Measurements from ENCODE around the gene VEGFC. TPM values are rescaled to one million over a fixed set of nuclear protein-coding genes. Genes with fewer than 3 reads are reported as not detected.

Gene VEGFC
- total and polyA plus RNA-seq, 2 donors (not counting 1 experiment from before 2014, with no cell fraction given), result not detected

DNA sequence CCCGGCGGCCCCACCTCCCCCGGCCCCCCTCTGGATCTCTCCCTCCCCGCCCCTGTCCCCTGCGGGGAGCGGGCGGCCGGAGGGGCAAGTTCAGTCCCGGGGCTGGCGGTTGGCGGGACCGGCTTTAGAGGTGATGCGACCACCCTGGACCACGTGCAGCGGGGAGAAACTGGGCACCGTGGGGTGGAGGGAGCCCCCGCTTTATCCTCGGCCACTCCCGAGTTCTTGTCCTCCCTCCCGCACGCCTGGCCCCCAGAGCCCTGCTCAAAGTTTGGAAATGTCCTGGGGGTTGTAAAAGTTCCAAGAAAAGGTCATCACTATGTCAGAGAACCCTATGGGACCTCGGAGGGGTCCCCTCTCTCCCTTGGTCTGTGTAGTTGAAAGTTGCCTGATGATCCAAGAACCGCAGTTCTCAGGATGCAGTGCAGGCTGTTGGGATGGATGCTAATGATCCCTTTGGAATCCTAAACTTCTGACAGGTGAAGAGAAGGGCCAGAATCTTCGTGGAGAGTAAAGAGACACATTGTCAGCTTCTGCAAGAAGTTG, 411 bp upstream of the VEGFC start:
- Histone ChIP-seq H2AFZ (ENCODE audit: insufficient read depth, low read depth, low read length, poor library complexity, severe bottlenecking) (no peak overlapping the region), H3K36me3 (replicated peaks in 1 of 2; ENCODE audit: control extremely low read depth in 1 of 2, control insufficient read depth in 1 of 2, extremely low read depth in 1 of 2, insufficient read depth in 2 of 2, low read length in 1 of 2) (no peaks in the 10 kb centered on the region), H3K27ac (ENCODE audit: low read length in 2 of 2) (no peak overlapping the region), H3K4me3 (ENCODE audit: control extremely low read depth in 1 of 5, extremely low read depth in 1 of 5, insufficient read depth in 1 of 5, low read depth in 2 of 5, low read length in 4 of 5) (no peak overlapping the region), H3K4me1 (ENCODE audit: control insufficient read depth in 2 of 2, insufficient read depth in 2 of 2, low read length in 2 of 2) (peaks cover 6 to 9% of the 10 kb centered on the region in 2 donors), H4K20me1 (ENCODE audit: control insufficient read depth, insufficient read depth, low read length, poor library complexity, severe bottlenecking) (no peaks in the 10 kb centered on the region), H3K4me2 (replicated peaks; ENCODE audit: low read depth, low read length, poor library complexity, severe bottlenecking) (no peak overlapping the region), H3K27me3 (replicated peaks in 1 of 4; ENCODE audit: control extremely low read depth in 1 of 4, control insufficient read depth in 3 of 4, insufficient read depth in 4 of 4, low read length in 3 of 4) (peaks cover 0 to 17% (median 11%) of the 10 kb centered on the region in 4 experiments), H3K79me2 (ENCODE audit: control insufficient read depth, insufficient read depth, low read length) (no peaks in the 10 kb centered on the region), H3K9ac (ENCODE audit: low read length) (no peak overlapping the region), H3K9me3 (ENCODE audit: control extremely low read depth in 1 of 3, control insufficient read depth in 2 of 3, insufficient read depth in 1 of 3, low read length in 2 of 3) (no peaks in the 10 kb centered on the region)
- TF ChIP-seq EZH2 (IDR thresholded peaks at IDR 0.05; ENCODE audit: borderline replicate concordance, insufficient read depth, low read depth, low read length, poor library complexity, severe bottlenecking), result no peak
- TF ChIP-seq, protein P1, sequence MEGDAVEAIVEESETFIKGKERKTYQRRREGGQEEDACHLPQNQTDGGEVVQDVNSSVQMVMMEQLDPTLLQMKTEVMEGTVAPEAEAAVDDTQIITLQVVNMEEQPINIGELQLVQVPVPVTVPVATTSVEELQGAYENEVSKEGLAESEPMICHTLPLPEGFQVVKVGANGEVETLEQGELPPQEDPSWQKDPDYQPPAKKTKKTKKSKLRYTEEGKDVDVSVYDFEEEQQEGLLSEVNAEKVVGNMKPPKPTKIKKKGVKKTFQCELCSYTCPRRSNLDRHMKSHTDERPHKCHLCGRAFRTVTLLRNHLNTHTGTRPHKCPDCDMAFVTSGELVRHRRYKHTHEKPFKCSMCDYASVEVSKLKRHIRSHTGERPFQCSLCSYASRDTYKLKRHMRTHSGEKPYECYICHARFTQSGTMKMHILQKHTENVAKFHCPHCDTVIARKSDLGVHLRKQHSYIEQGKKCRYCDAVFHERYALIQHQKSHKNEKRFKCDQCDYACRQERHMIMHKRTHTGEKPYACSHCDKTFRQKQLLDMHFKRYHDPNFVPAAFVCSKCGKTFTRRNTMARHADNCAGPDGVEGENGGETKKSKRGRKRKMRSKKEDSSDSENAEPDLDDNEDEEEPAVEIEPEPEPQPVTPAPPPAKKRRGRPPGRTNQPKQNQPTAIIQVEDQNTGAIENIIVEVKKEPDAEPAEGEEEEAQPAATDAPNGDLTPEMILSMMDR (IDR thresholded peaks at IDR 0.05), result no peak
- DNase-seq, result no peak
- ChIA-PET POLR2A (no interaction called here), CTCF (no interaction called here)
- WGBS (ENCODE audit: insufficient coverage), result 25% methylated on average over 19 of the region's 24 CpGs
- intact Hi-C loops (cut with micrococcal nuclease), result no loop called here
- no peak for ATAC-seq (ENCODE audit: low read depth)
- H3K9me3 Mint-ChIP-seq (ENCODE audit: insufficient read depth), result no peaks in the 10 kb centered on the region
- peaks cover 55% of the 10 kb centered on the region for H3K27me3 Mint-ChIP-seq
- H3K4me3 Mint-ChIP-seq, result peak overlapping the region; percentile 60
- peaks cover 11% of the 10 kb centered on the region for H3K4me1 Mint-ChIP-seq
- no peak overlapping the region for H3K27ac Mint-ChIP-seq

DNA sequence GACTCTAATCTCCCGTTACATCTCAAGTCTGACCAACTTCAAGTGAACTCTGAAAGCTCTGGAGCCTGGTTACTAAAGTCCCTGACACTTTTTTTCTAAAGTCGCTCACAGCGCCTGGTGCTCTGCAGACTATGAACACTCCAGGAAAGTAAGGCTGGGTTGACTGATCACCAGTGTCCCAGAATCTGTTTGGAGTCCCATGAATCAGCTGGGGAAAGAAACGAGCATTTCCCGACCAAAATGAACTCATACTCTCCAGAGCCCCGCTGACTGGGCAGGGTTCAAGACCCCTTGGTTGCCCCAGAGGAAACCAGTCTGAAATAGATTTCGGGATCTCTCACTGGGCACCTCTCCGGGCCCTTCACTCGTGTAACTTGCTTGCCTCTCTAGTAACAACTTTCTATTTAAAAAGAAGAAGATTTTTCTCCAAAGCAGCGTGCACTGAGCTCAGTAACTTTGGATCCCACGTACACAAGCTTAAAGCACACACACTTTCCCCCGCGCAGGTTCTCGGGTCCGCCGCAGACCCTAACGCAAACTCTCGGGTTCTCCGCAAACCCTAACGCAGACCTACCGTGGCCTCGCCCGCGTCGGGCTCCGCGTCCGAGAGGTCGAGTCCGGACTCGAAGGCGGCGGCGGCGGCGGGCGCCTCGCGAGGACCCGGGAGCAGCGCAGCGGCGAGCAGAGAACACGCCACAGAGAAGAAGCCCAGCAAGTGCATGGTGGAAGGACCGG, 964 bp downstream of the VEGFC start:
- Mint-ChIP-seq H3K4me1 (peaks cover 11% of the 10 kb centered on the region), H3K9me3 (ENCODE audit: insufficient read depth) (no peaks in the 10 kb centered on the region), H3K4me3 (peak overlapping the region; percentile 30), H3K27ac (no peak overlapping the region), H3K27me3 (peaks cover 54% of the 10 kb centered on the region)
- no peaks in the 10 kb centered on the region for H3K79me2 ChIP-seq (ENCODE audit: control insufficient read depth, insufficient read depth, low read length)
- no peak for DNase-seq
- POLR2A ChIA-PET, result no interaction called here
- no peak overlapping the region for H3K9ac ChIP-seq (ENCODE audit: low read length)
- no peak overlapping the region for H3K4me3 ChIP-seq (ENCODE audit: control extremely low read depth in 1 of 5, extremely low read depth in 1 of 5, insufficient read depth in 1 of 5, low read depth in 2 of 5, low read length in 4 of 5)
- 12% methylated on average over 45 of the region's 45 CpGs for WGBS (ENCODE audit: insufficient coverage)
- peaks cover 6 to 9% of the 10 kb centered on the region in 2 donors for H3K4me1 ChIP-seq (ENCODE audit: control insufficient read depth in 2 of 2, insufficient read depth in 2 of 2, low read length in 2 of 2)
- H2AFZ ChIP-seq (ENCODE audit: insufficient read depth, low read depth, low read length, poor library complexity, severe bottlenecking), result peak overlapping the region; percentile 27
- H3K36me3 ChIP-seq (replicated peaks in 1 of 2; ENCODE audit: control extremely low read depth in 1 of 2, control insufficient read depth in 1 of 2, extremely low read depth in 1 of 2, insufficient read depth in 2 of 2, low read length in 1 of 2), result no peaks in the 10 kb centered on the region
- H3K4me2 ChIP-seq (replicated peaks; ENCODE audit: low read depth, low read length, poor library complexity, severe bottlenecking), result peak overlapping the region; percentile 55
- H4K20me1 ChIP-seq (ENCODE audit: control insufficient read depth, insufficient read depth, low read length, poor library complexity, severe bottlenecking), result no peaks in the 10 kb centered on the region
- no peak for ATAC-seq (ENCODE audit: low read depth)
- H3K27me3 ChIP-seq (replicated peaks in 1 of 4; ENCODE audit: control extremely low read depth in 1 of 4, control insufficient read depth in 3 of 4, insufficient read depth in 4 of 4, low read length in 3 of 4), result peaks cover 0 to 17% (median 11%) of the 10 kb centered on the region in 4 experiments
- CTCF ChIA-PET, result no interaction called here
- TF ChIP-seq, protein P1 (IDR thresholded peaks at IDR 0.05), result no peak
- TF ChIP-seq EZH2 (IDR thresholded peaks at IDR 0.05; ENCODE audit: borderline replicate concordance, insufficient read depth, low read depth, low read length, poor library complexity, severe bottlenecking), result no peak
- H3K27ac ChIP-seq (ENCODE audit: low read length in 2 of 2), result no peak overlapping the region
- no peaks in the 10 kb centered on the region for H3K9me3 ChIP-seq (ENCODE audit: control extremely low read depth in 1 of 3, control insufficient read depth in 2 of 3, insufficient read depth in 1 of 3, low read length in 2 of 3)
- intact Hi-C loops (cut with micrococcal nuclease), result no loop called here

Measured in B cell (primary cell).